HepG2 (cell line): Measurements from ENCODE around the gene ISOC2.

Experiments
- CEBPZ ChIP-seq: IDR thresholded peaks from 2 replicates; pipeline ENCODE4 v1.6.1; 2012; ENCODE audit warnings: low read length, improper control_type of control experiment
- SOX6 ChIP-seq, 2 experiments: fragments of 450-650 bp in 1 of 2; sonication (generic) in 1 of 2; formaldehyde crosslinking in 1 of 2; IDR thresholded peaks; 2 replicates each; pipeline versions ENCODE4 v1.4.0 to v1.6.1; 2017 to 2020; ENCODE audit warnings: antibody characterized with exemption in 1 of 2, mild to moderate bottlenecking in 1 of 2, missing genetic modification reagents in 1 of 2

GRCh38 chr19:55454787-55455243 is 6.6 kb downstream of the ISOC2 start:
- TF ChIP-seq CEBPZ (no peak), SOX6 (IDR thresholded peaks at IDR 0.05) (no peak), SOX6 (CRISPR knock-in tag; IDR thresholded peaks at IDR 0.05) (no peak)
